HEK293T (cell line): ENCODE results near the gene SLC26A8.

Experiments used
- CTBP1 ChIP-seq: fragments of 450-650 bp; IDR thresholded peaks from 2 replicates; pipeline ENCODE4 v1.6.1; 2016; ENCODE audit warnings: borderline replicate concordance
- ELF4 ChIP-seq: fragments of 450-650 bp; IDR thresholded peaks from 2 replicates; pipeline ENCODE4 v1.6.1; 2017; ENCODE audit warnings: antibody characterized with exemption
- FOXK2 ChIP-seq: fragments of 450-650 bp; IDR thresholded peaks from 2 replicates; pipeline ENCODE4 v1.6.1; 2016; ENCODE audit warnings: mild to moderate bottlenecking
- HDGF ChIP-seq: fragments of 450-650 bp; IDR thresholded peaks from 2 replicates; pipeline ENCODE4 v1.6.1; 2017; ENCODE audit warnings: antibody characterized with exemption, borderline replicate concordance
- PKNOX1 ChIP-seq: fragments of 450-650 bp; IDR thresholded peaks from 2 replicates; pipeline ENCODE4 v1.6.1; 2016
- TARDBP ChIP-seq: fragments of 450-650 bp; IDR thresholded peaks from 2 replicates; pipeline ENCODE4 v1.6.1; 2016
- ZNF384 ChIP-seq: fragments of 450-650 bp; IDR thresholded peaks from 2 replicates; pipeline ENCODE4 v1.6.1; 2016

DNA sequence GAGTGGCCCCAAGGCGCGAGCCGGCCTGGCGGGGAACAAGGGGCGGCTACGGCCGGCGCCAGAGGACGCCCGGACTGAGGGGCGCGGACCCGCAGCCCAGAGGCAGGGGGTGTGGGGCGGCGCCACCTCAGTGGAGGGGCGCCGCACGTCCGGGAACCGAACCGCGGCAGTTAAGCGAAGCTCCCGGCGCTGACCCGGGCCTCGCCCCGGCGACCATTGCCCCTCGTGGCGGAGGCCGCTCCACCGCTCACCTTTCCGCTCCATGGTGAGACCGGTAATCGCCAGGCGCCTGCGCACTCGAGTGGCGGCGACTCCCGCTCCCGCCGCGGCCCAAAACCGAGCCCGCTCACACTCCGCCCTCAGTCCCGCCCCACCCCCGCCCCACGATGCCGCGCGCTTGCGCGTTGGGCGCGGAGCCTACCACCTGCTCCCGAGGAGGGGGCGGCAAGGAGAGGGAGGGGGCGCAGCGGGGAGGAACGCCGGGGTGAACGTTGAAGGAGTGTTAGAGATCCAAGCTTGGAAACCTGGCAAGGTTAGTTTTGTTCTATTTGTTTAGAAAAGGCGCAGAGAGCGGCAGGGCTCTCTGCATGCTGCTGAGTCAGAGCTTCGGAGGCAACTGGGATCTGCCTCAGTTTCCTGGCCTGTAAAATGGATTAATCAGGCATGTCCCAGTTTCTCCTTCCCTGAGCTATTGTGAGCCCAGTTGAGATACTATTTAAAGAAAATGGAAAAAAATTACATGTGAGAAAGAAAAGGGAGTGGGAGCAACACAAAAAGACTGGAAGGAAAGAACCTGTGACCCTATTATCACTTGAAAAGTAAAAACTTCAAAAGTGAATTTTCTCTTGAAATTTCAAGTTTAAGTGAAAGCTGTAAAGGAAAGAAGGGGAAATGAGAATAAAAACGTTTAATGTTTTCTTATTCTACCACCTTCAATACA, 103.4 kb downstream of the SLC26A8 start, which contains the start of gene SRPK1:
- TF ChIP-seq HDGF (no peak), ELF4 (no peak), ZNF384 (no peak), FOXK2 (no peak), CTBP1 (no peak), TARDBP (no peak), PKNOX1 (no peak)
